SU-DHL-6 (cell line): Measurements from ENCODE around the gene LAPTM4A.

Experiments
- EZH2phosphoT487 ChIP-seq: fragments of 200-600 bp; sonication (generic), shearing (Covaris generic); conservative IDR thresholded peaks from 2 replicates; pipeline ENCODE4 v1.6.1; 2018; ENCODE audit warnings: mild to moderate bottlenecking, antibody characterized with exemption, low read length, moderate library complexity, mixed read lengths
- TF ChIP-seq, protein P1 (sequence below): fragments of 200-600 bp; sonication (generic); IDR thresholded peaks from one replicate; pipeline ENCODE4 v1.5.1; 2017; ENCODE audit warnings: antibody characterized with exemption, mild to moderate bottlenecking, low read length, moderate library complexity; ENCODE audit not compliant: insufficient read depth, poor library complexity, severe bottlenecking

DNA sequence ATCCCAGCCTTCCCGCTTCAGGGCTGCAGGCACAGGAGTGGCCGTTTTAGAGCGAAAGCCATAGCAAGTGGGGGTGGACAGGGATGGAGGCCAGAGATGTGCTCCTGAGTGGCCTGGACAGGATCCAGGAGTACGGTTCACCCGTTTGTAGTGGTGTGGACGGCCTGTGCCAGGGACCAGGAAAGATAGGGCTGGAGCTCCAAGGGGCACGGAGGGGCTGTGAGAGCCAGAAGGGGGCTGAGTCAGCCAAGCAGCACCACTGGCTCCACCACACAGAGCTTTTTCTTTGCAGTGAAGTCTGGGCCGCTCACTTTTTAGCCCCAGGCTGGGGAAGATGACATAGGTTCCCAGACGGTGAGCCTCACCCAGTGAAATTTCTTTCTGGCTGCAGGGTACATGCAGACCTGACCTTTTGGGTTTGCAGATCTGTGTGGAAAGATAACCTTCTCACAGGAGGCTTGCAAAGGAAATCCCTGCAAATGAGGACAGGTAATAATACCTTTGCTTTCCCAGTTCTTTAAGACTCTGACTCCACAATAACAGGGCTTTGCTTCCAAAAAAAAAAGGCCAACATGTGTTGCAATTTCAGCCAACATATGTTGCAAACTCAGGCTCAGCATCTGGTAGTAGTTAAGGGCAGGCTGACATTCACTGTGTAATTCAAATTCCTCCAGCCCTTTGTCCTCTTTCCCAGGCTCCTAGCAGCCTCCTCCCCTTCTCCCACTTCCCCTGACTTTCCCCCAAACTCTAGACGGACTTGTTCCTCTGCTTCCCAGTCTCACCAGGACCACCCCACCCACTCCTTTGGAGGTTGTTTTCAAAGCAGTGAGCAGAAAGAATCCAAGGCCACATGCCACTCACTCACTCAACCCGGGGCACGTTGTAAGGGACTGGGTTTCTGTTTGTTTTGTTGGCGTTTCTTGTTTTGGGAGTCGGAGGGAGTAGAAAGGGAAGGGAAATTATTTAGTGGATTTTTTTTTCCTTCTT is 20.3 kb upstream of the LAPTM4A start:
- TF ChIP-seq, protein P1, sequence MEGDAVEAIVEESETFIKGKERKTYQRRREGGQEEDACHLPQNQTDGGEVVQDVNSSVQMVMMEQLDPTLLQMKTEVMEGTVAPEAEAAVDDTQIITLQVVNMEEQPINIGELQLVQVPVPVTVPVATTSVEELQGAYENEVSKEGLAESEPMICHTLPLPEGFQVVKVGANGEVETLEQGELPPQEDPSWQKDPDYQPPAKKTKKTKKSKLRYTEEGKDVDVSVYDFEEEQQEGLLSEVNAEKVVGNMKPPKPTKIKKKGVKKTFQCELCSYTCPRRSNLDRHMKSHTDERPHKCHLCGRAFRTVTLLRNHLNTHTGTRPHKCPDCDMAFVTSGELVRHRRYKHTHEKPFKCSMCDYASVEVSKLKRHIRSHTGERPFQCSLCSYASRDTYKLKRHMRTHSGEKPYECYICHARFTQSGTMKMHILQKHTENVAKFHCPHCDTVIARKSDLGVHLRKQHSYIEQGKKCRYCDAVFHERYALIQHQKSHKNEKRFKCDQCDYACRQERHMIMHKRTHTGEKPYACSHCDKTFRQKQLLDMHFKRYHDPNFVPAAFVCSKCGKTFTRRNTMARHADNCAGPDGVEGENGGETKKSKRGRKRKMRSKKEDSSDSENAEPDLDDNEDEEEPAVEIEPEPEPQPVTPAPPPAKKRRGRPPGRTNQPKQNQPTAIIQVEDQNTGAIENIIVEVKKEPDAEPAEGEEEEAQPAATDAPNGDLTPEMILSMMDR: no peak
- TF ChIP-seq EZH2phosphoT487: no peak
